Effector memory CD8-positive, alpha-beta T cell (primary cell): ENCODE measurements around the gene BRD7.

Experiments
- ATAC-seq: fragments of 150-1000 bp; cut with Tn5 transposase; replicated peaks from 2 replicates; pipeline ENCODE4 v1.10.0; 2021; ENCODE audit warnings: mild to moderate bottlenecking, moderate library complexity
- DNase-seq, 3 experiments: peaks; one replicate each; pipeline ENCODE4 v3.0.0; 2021
- H3K27ac Mint-ChIP-seq, 2 donors: one replicate each; pipeline ENCODE4 v1.8.0; 2022; ENCODE audit warnings: mild to moderate bottlenecking in 2 of 2, mixed read lengths in 2 of 2, moderate library complexity in 2 of 2
- H3K27me3 Mint-ChIP-seq, 2 donors: one replicate each; pipeline ENCODE4 v1.8.0; 2022; ENCODE audit warnings: mixed read lengths in 2 of 2
- H3K36me3 Mint-ChIP-seq: one replicate; pipeline ENCODE4 v1.8.0; 2022; ENCODE audit warnings: mild to moderate bottlenecking, moderate library complexity, mixed read lengths; ENCODE audit not compliant: insufficient read depth
- H3K4me1 Mint-ChIP-seq, 2 donors: one replicate each; pipeline ENCODE4 v1.8.0; 2022; ENCODE audit warnings: low read depth in 2 of 2, mixed read lengths in 2 of 2
- H3K4me3 Mint-ChIP-seq, 2 donors: one replicate each; pipeline ENCODE4 v1.8.0; 2022; ENCODE audit warnings: mild to moderate bottlenecking in 2 of 2, mixed read lengths in 2 of 2, moderate library complexity in 2 of 2
- H3K9me3 Mint-ChIP-seq, 2 donors: one replicate each; pipeline ENCODE4 v1.8.0; 2022; ENCODE audit warnings: mixed read lengths in 2 of 2

The BRD7 gene

DNA sequence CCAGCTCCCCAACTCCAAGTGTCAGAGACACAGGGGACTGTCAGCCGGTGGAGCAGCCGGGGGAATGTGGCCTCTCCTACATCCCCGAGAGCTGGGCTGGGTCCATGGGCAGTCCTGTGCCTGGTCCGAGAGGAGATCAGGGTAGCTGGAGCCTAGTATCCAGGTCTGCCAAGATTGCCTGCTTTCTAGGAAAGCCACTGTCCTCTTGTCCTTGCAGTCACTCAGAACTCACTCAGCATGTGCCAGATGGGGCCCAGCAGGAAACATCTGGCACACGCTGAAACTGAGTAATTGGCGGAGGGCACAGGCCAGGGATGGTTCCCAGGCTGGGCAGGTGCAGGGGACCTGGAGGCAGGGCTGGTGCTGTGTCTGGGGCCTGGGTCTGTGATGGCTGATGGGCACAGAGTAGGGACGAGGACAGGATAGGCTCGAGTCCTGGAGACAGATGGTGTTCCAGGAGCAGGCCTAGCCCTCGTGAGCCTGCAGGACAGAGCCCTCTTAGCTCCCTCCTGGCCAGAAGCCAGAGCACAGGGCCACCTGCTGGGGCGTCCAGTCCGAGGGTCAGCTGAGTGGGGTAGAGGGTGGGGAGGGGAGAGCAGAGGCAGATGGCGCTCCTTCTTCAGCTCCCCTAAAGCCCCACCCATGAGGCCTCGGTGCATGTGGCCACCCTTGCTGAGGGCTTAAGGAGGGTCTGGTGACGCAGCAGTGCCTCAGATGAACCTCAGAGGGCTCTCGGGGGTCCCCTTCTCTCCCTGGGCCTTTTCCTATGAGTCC lies 71.3 kb downstream of the BRD7 start:
- Mint-ChIP-seq H3K27me3 (no peaks in the 10 kb centered on the region), H3K27ac (peak overlapping the region; percentile 72 to 80), H3K36me3 (peaks cover 73% of the 10 kb centered on the region)

DNA sequence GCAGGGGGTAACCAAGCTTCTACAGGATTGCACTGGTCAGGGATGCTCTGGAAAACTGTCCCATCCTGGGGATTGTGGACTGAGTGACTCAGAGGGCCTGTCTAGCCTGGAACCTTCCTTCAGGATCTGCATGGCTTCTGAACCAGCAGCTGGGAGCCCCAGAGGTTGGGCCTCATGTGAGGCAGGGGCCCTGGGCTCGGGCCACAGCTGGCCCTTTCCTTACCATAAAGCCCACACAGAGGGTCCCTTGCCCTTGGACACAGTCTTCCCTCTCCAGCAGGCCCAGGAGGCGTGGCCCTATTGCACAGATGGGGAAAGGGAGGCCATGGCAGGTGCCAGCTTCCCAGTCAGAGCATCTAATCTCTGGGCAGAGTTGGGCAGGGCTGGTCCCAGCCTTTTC lies 72.0 kb downstream of the BRD7 start:
- no peak overlapping the region for H3K4me3 Mint-ChIP-seq
- DNase-seq: no peak
- no peaks in the 10 kb centered on the region for H3K27me3 Mint-ChIP-seq
- peaks cover 5 to 14% of the 10 kb centered on the region in 2 donors for H3K4me1 Mint-ChIP-seq
- H3K9me3 Mint-ChIP-seq: no peaks in the 10 kb centered on the region
- ATAC-seq: no peak
- peak overlapping the region in 1 of 2 donors; percentile 72 for H3K27ac Mint-ChIP-seq
- peaks cover 74% of the 10 kb centered on the region for H3K36me3 Mint-ChIP-seq

More for the DNA sequence above, 71.3 kb downstream of the BRD7 start:
- peaks cover 5 to 11% of the 10 kb centered on the region in 2 donors for H3K4me1 Mint-ChIP-seq
- H3K4me3 Mint-ChIP-seq: no peak overlapping the region
- H3K9me3 Mint-ChIP-seq: no peaks in the 10 kb centered on the region
- DNase-seq (no peak), ATAC-seq (no peak)

DNA sequence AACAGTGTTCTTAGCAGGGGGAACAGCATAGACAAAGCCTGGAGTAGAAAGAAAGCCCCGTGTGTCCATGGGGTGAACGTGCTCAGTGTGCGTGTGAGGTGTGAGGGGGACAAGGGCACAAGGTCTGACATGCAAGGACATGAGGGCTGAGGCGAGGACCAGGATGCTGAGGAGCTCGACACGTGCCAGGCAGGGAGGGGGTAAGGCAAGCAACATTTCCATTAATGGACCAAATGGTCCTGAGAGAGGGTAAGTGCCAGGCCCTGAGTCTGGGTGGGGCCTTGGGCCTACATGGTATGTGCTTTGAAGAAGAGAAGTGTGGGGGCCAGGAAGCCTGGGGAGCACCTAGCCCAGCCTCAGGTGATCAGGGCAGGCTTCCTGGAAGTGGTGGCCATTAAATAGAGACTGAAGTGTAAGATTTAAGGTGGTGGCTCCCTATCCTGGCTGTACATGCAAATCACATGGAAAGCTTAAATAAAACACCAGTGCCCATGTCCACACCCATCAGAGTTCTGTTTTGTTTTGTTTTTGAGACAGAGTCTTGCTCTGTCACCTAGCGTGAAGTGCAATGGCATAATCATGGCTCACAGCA lies 73.2 kb downstream of the BRD7 start:
- Mint-ChIP-seq H3K4me1 (peaks cover 5 to 17% of the 10 kb centered on the region in 2 donors), H3K4me3 (no peak overlapping the region), H3K27ac (peak overlapping the region in 1 of 2 donors; percentile 72), H3K9me3 (no peaks in the 10 kb centered on the region), H3K27me3 (no peaks in the 10 kb centered on the region), H3K36me3 (peaks cover 71% of the 10 kb centered on the region)
- no peak for ATAC-seq
- DNase-seq: no peak

DNA sequence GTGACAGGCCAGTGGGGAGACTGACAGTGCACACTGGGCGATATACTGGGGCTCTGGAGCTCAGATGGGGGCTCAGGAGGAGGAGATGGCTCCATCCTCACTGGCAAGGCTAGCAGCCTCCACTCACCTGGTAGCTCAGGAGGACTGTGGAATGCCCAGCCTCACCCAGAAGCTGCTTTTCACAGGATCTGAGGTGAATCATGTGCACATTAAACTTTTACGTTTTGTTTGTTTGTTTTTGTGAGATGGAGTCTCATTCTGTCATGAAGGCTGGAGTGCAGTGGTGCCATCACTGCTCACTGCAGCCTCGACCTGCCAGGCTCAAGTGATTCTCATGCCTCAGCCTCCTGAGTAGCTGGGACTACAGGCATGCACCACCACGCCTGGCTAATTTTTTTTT lies 73.8 kb downstream of the BRD7 start:
- Mint-ChIP-seq H3K4me1 (peaks cover 8 to 21% of the 10 kb centered on the region in 2 donors), H3K27ac (no peak overlapping the region), H3K36me3 (peaks cover 71% of the 10 kb centered on the region), H3K9me3 (no peaks in the 10 kb centered on the region), H3K27me3 (no peaks in the 10 kb centered on the region), H3K4me3 (no peak overlapping the region)
- no peak for ATAC-seq
- DNase-seq: no peak

DNA sequence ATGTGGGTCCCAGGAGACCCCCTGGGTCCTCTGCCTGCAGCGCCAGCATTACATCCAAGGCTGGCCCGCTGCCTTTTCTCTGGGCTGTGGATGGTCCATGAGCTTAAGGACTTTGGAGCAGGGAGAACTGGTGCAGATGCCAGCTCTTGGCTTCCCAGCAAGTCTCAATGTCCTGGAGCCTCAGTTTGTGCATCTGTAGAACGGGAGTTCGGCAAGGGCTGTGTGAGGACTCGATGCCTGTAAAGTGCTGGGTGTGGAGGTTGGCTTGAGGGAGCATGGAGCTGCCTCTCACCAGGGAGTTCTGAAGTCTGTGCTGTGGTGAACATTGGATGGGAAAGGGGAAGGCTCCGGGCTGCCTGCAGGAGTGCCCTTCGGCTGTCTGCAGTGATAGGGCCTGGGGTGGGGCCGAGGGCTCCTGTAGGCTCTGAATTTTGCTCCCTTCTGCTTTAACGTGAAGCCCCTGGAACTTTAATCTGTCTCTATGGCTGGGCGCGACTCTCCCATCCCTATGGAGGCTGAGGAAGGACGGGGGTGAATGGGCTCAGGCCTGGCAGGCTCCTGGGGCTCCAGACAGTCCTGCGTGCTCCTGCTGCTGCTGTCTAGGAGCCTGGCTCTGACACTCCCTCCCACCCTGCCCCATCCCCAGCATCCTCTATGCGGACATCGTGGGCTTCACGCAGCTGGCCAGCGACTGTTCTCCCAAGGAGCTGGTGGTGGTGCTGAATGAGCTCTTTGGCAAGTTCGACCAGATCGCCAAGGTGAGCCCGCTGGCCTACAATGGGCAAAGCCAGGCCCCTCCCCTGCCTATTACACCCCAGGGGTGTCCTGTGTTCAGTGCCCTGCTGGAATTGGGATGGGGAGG lies 74.6 kb downstream of the BRD7 start:
- peak overlapping the region in 1 of 2 donors; percentile 84 for H3K27ac Mint-ChIP-seq
- peaks cover 72% of the 10 kb centered on the region for H3K36me3 Mint-ChIP-seq
- no peak for DNase-seq
- H3K9me3 Mint-ChIP-seq: no peaks in the 10 kb centered on the region
- no peak for ATAC-seq
- peaks cover 10 to 26% of the 10 kb centered on the region in 2 donors for H3K4me1 Mint-ChIP-seq
- H3K4me3 Mint-ChIP-seq: no peak overlapping the region
- H3K27me3 Mint-ChIP-seq: no peaks in the 10 kb centered on the region

DNA sequence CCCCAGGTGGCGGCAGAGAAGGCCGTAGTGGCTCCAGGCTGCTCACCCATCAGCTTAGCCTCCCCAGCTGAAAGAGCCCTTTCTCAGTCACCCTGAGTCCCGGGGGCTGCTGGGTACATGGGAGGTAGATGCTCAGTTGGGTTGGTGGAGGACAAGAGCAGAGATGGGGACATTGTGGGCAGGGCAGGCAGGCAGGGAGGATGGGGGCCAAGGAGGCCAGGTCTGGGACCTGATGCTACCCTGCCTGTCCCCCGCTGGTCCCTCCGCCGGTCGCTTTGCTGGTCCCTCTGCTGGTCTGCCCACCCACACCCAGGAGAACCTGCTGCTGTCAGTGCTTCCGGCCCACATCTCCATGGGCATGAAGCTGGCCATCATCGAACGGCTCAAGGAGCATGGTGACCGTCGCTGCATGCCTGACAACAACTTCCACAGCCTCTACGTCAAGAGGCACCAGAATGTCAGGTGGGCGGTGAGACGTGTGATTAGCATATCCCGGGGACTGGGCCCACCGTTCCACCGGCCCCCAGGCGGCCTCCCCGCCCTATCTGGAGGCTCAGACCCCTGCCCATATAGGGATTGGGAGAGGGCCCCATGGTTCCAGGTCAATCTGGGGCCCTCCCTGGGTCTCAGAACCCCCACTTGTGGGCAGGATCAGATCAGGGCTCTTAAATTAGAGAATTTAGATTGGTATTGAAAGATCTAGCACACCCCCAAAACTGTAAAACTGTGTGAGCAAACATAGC lies 75.6 kb downstream of the BRD7 start:
- Mint-ChIP-seq H3K36me3 (peaks cover 76% of the 10 kb centered on the region), H3K27me3 (no peaks in the 10 kb centered on the region), H3K4me1 (peaks cover 17 to 35% of the 10 kb centered on the region in 2 donors), H3K27ac (peak overlapping the region in 1 of 2 donors; percentile 84), H3K4me3 (no peak overlapping the region), H3K9me3 (no peaks in the 10 kb centered on the region)
- ATAC-seq: no peak
- no peak for DNase-seq

DNA sequence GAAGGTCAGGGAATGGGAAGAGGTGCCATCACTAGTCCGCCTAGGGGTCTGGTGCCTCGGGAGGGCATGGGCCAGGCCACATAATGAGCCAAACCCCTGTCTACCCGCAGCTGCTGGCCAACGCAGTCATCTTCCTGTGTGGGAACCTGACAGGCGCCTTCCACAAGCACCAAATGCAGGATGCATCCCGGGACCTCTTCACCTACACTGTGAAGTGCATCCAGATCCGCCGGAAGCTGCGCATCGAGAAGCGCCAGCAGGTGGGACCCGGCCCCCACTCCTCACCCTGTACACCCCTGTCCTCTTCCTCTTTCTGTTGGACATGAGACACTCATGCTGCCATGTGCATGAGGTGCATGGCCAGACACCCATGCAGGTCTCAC lies 76.2 kb downstream of the BRD7 start:
- Mint-ChIP-seq H3K4me3 (no peak overlapping the region), H3K36me3 (peaks cover 76% of the 10 kb centered on the region), H3K9me3 (no peaks in the 10 kb centered on the region), H3K4me1 (peaks cover 21 to 37% of the 10 kb centered on the region in 2 donors), H3K27ac (peak overlapping the region; percentile 60 to 84), H3K27me3 (no peaks in the 10 kb centered on the region)
- DNase-seq (no peak), ATAC-seq (no peak)

DNA sequence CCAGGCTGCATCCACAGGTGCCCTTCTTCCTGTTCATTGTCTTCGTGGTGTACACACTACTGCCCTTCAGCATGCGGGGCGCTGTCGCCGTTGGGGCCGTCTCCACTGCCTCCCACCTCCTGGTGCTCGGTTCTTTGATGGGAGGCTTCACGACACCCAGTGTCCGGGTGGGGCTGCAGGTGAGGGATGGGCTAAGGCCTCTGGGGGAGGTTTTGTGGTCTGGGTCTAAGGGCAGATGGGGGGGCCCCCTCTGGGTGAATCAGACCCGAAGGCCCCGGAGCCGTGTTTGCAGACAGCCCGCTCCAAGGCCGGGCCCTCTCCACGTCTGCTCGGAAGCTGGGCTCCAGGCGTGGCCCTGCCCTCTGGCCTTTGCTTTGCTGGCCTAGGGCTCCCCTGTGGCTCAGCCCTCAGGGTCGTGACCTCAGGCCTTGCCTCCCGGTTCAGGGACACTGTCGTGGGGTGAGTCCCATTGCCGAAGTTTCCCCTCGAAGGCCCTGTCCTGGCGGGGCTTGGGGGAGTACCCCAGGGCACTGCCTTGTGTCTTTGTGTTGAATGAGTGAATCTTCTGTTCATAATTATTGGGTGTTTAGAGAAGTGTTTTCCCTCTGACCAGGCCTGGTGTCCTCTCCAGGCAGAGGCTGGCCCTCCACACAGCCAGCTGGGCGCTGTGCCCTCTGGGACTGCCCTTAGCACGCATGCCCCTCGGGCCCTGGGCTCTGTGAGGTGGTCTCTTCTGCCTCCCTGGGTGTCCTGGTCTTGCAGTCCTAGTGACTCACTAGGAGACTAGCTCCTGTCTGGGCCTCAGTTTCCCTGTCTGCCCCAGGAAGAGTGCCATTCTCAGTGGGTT lies 76.8 kb downstream of the BRD7 start:
- no peak for DNase-seq
- Mint-ChIP-seq H3K27ac (peak overlapping the region; percentile 60 to 84), H3K9me3 (no peaks in the 10 kb centered on the region), H3K36me3 (peaks cover 81% of the 10 kb centered on the region), H3K4me3 (no peak overlapping the region), H3K4me1 (peaks cover 23 to 40% of the 10 kb centered on the region in 2 donors), H3K27me3 (no peaks in the 10 kb centered on the region)
- ATAC-seq: no peak

DNA sequence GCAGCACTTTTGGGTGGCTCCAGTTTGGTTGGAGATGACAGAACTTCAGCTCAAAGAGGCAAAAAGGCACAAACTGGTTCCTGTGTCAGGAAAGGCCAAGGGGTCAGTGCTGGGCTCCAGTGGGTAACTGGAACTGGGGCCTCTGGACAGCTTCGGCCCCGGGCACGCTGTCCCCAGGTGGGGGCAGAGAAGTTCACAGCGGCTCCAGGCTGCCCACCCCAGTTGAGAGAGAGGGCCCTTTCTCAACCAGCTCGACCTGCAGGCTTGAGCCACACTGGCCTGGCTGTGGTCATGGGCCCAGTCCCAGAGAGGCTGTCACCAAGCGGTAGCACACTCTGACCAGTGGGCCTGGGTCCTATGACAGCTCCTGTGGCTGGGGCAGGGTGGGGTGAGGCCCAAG lies 77.9 kb downstream of the BRD7 start:
- Mint-ChIP-seq H3K36me3 (peaks cover 77% of the 10 kb centered on the region), H3K27ac (peak overlapping the region; percentile 60 to 83), H3K9me3 (no peaks in the 10 kb centered on the region), H3K4me3 (no peak overlapping the region), H3K4me1 (peaks cover 30 to 47% of the 10 kb centered on the region in 2 donors), H3K27me3 (no peaks in the 10 kb centered on the region)
- ATAC-seq: no peak
- DNase-seq: no peak

DNA sequence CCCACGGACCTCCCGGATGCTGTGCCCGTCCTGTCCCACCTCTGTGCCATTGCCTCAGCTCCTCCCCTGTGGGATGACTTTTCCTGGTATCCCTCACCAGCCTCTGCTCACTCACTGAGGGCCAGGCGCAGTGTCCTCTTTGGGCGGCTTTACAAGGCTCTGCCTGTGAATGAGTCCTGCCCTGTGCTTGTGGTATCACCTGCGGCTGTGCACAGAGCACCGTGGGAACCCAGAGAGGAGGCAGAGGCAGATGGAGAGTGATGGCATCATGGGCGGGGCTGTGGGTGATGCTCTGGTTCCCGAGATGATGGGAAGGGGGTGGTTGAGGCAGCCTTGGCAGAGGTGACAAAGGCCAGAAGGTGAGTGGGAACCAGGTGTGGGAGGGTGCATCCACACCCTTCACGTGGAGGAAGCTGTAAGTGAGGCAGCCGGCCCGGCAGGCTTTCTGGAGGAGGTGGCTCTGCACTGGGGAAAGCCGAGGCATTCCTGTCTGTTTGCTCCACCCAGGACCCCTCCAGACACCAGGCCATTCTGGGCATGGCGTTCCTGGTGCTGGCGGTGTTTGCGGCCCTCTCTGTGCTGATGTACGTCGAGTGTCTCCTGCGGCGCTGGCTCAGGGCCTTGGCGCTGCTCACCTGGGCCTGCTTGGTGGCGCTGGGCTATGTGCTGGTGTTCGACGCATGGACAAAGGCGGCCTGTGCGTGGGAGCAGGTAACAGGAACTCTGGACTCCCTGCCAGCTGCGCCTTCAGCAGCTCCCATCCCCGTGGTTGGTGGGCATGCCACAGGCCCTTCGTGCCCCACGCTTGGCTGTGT lies 78.6 kb downstream of the BRD7 start:
- no peak for ATAC-seq
- Mint-ChIP-seq H3K36me3 (peaks cover 70% of the 10 kb centered on the region), H3K27me3 (no peaks in the 10 kb centered on the region)

DNA sequence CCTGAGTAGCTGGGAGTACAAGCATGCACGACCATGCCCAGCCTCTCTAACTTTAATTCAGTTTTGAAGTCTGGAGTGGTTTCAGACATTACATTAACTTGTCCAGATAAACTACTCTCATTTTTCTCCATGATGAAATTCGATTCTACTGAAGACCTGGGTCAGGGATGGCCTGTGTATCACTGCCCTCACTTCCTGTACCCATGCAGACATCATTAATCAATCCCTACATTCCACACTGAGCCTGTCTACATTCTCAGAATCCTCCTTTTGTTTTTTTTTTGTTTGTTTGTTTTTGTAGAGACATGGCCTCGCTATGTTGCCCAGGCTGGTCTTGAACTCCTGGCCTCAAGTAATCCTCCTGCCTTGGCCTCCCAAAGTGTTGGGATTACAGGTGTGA lies 79.9 kb downstream of the BRD7 start:
- H3K4me1 Mint-ChIP-seq: peaks cover 41 to 59% of the 10 kb centered on the region in 2 donors
- no peaks in the 10 kb centered on the region for H3K9me3 Mint-ChIP-seq
- DNase-seq: no peak
- H3K27ac Mint-ChIP-seq: peak overlapping the region; percentile 83 to 87
- H3K4me3 Mint-ChIP-seq: no peak overlapping the region
- no peak for ATAC-seq
- no peaks in the 10 kb centered on the region for H3K27me3 Mint-ChIP-seq
- H3K36me3 Mint-ChIP-seq: peaks cover 58% of the 10 kb centered on the region

More for the DNA sequence above, 78.6 kb downstream of the BRD7 start:
- Mint-ChIP-seq H3K4me3 (no peak overlapping the region), H3K27ac (peak overlapping the region; percentile 83 to 87), H3K4me1 (peaks cover 34 to 48% of the 10 kb centered on the region in 2 donors), H3K9me3 (no peaks in the 10 kb centered on the region)
- no peak for DNase-seq

DNA sequence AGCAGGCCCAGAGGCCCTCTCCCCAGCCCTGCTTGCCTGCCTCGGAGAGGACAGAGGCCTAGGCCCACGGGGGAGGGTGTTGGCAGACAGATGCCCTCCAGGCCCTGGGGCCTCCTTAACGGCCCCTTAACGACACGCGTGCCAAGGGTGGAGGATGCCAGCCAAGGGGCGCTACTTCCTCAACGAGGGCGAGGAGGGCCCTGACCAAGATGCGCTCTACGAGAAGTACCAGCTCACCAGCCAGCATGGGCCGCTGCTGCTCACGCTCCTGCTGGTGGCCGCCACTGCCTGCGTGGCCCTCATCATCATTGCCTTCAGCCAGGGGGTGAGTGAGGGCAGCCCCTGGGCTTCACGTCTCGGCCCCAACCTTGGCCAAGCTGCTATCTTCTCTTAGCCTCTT lies 80.8 kb downstream of the BRD7 start:
- ATAC-seq (no peak), DNase-seq (no peak)
- no peaks in the 10 kb centered on the region for H3K27me3 Mint-ChIP-seq
- peaks cover 56% of the 10 kb centered on the region for H3K36me3 Mint-ChIP-seq
- H3K27ac Mint-ChIP-seq: peak overlapping the region in 1 of 2 donors; percentile 83
- H3K4me1 Mint-ChIP-seq: peaks cover 48 to 68% of the 10 kb centered on the region in 2 donors
- no peak overlapping the region for H3K4me3 Mint-ChIP-seq
- no peaks in the 10 kb centered on the region for H3K9me3 Mint-ChIP-seq
